Suppressor macrophage treated with lipopolysaccharide for 4 hours (primary cell): Measurements from ENCODE around the gene CCDC183.
A peak's percentile ranks its signal among the peaks of the same experiment; 100 is the strongest.

ENCODE experiments used
- DNase-seq: peaks from one replicate; pipeline ENCODE4 v3.0.0-alpha.2; 2020

The CCDC183 gene

GRCh38 chr9:136760834-136761544 lies 35.1 kb upstream of the CCDC183 start:
- peak; percentile 51 for DNase-seq

- no peak for DNase-seq
These were observed 34.6 kb upstream of the CCDC183 start for GRCh38 chr9:136761545-136761981.

- DNase-seq = no peak
These were observed 33.9 kb upstream of the CCDC183 start for GRCh38 chr9:136762221-136762691.

- peak; percentile 32 for DNase-seq
These were observed 33.1 kb upstream of the CCDC183 start for GRCh38 chr9:136762915-136763648.

- no peak for DNase-seq
These were observed 32.5 kb upstream of the CCDC183 start for GRCh38 chr9:136763649-136764035.

- no peak for DNase-seq
These were observed 31.7 kb upstream of the CCDC183 start, which contains the start of gene LCN15 for GRCh38 chr9:136764301-136764891. Gene LCN15 (minus strand): TSS chr9:136764518. CDS start chr9:136764488, 30 bp downstream.

GRCh38 chr9:136765041-136765440 lies 31.1 kb upstream of the CCDC183 start:
- no peak for DNase-seq

- peak; percentile 29 for DNase-seq
These were observed 30.3 kb upstream of the CCDC183 start for GRCh38 chr9:136765745-136766409.

- peak; percentile 58 for DNase-seq
These were observed 29.6 kb upstream of the CCDC183 start for GRCh38 chr9:136766410-136767120.

- DNase-seq = peak; percentile 54
These were observed 26.4 kb upstream of the CCDC183 start for GRCh38 chr9:136769710-136770191.

GRCh38 chr9:136771907-136772415 lies 24.2 kb upstream of the CCDC183 start:
- no peak for DNase-seq

GRCh38 chr9:136773386-136774044 lies 22.6 kb upstream of the CCDC183 start:
- peak; percentile 31 for DNase-seq

GRCh38 chr9:136774416-136775045 lies 21.6 kb upstream of the CCDC183 start:
- DNase-seq = no peak

GRCh38 chr9:136775191-136775590 lies 20.9 kb upstream of the CCDC183 start:
- DNase-seq = no peak

GRCh38 chr9:136776947-136777346 lies 19.2 kb upstream of the CCDC183 start:
- no peak for DNase-seq

GRCh38 chr9:136777359-136777758 lies 18.8 kb upstream of the CCDC183 start:
- DNase-seq = no peak

- DNase-seq = no peak
These were observed 16.3 kb upstream of the CCDC183 start for GRCh38 chr9:136779808-136780207.

GRCh38 chr9:136782452-136782851 lies 13.7 kb upstream of the CCDC183 start:
- DNase-seq = no peak

GRCh38 chr9:136784249-136784996 lies 11.7 kb upstream of the CCDC183 start:
- DNase-seq = peak; percentile 53

- DNase-seq = no peak
These were observed 11.2 kb upstream of the CCDC183 start for GRCh38 chr9:136784997-136785361.
